ENCODE results near the gene MTSS2. TPM values are rescaled to one million over a fixed set of nuclear protein-coding genes. Genes with fewer than 3 reads are reported as not detected.

The MTSS2 gene
- total RNA-seq, 3 donors from 2014 or later (not counting 1 experiment from before 2014, with no cell fraction given): 3.8 to 8.8 (median 4.4) TPM

GRCh38 chr16:70724146-70725023 lies 38.5 kb upstream of the MTSS2 start:
- intact Hi-C loops (cut with micrococcal nuclease): no loop called here
- no peaks in the 10 kb centered on the region for H3K9me3 Mint-ChIP-seq
- 98% methylated on average over 15 of the region's 15 CpGs for WGBS (ENCODE audit: insufficient coverage)

GRCh38 chr16:70723740-70724145 lies 37.9 kb upstream of the MTSS2 start:
- no peak overlapping the region for H3K27ac ChIP-seq (ENCODE audit: low read length)
- DNase-seq (no peak), ATAC-seq (no peak)
- no peaks in the 10 kb centered on the region for H3K9me3 Mint-ChIP-seq
- no peaks in the 10 kb centered on the region for H3K27me3 Mint-ChIP-seq (ENCODE audit: low read depth in 2 of 2)
- H3K4me1 Mint-ChIP-seq: peaks cover 0 to 6% of the 10 kb centered on the region in 2 donors
- TF ChIP-seq, protein P1, sequence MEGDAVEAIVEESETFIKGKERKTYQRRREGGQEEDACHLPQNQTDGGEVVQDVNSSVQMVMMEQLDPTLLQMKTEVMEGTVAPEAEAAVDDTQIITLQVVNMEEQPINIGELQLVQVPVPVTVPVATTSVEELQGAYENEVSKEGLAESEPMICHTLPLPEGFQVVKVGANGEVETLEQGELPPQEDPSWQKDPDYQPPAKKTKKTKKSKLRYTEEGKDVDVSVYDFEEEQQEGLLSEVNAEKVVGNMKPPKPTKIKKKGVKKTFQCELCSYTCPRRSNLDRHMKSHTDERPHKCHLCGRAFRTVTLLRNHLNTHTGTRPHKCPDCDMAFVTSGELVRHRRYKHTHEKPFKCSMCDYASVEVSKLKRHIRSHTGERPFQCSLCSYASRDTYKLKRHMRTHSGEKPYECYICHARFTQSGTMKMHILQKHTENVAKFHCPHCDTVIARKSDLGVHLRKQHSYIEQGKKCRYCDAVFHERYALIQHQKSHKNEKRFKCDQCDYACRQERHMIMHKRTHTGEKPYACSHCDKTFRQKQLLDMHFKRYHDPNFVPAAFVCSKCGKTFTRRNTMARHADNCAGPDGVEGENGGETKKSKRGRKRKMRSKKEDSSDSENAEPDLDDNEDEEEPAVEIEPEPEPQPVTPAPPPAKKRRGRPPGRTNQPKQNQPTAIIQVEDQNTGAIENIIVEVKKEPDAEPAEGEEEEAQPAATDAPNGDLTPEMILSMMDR (IDR thresholded peaks at IDR 0.05): no peak
- H3K36me3 Mint-ChIP-seq: peaks cover 7% of the 10 kb centered on the region
- no peaks in the 10 kb centered on the region for H3K4me1 ChIP-seq (ENCODE audit: control insufficient read depth, insufficient read depth, low read length)
- no peak overlapping the region for H3K27ac Mint-ChIP-seq
- 83% methylated on average over 6 of the region's 6 CpGs for WGBS (ENCODE audit: insufficient coverage)
- no peaks in the 10 kb centered on the region for H3K27me3 ChIP-seq (ENCODE audit: control insufficient read depth, insufficient read depth, low read length)
- no peaks in the 10 kb centered on the region for H3K9me3 ChIP-seq (ENCODE audit: control insufficient read depth, insufficient read depth, low read length)
- peaks cover 12% of the 10 kb centered on the region for H3K36me3 ChIP-seq (ENCODE audit: control insufficient read depth, insufficient read depth, low read length)
- intact Hi-C loops (cut with micrococcal nuclease): no loop called here
- no peak overlapping the region for H3K4me3 ChIP-seq (ENCODE audit: low read length)
- H3K4me3 Mint-ChIP-seq: no peak overlapping the region

More at GRCh38 chr16:70724146-70725023, 38.5 kb upstream of the MTSS2 start:
- ATAC-seq: no peak
- Mint-ChIP-seq H3K4me3 (no peak overlapping the region), H3K27me3 (ENCODE audit: low read depth in 2 of 2) (no peaks in the 10 kb centered on the region), H3K27ac (no peak overlapping the region), H3K36me3 (peaks cover 7% of the 10 kb centered on the region), H3K4me1 (peaks cover 0 to 6% of the 10 kb centered on the region in 2 donors)
- no peak overlapping the region for H3K4me3 ChIP-seq (ENCODE audit: low read length)
- H3K9me3 ChIP-seq (ENCODE audit: control insufficient read depth, insufficient read depth, low read length): no peaks in the 10 kb centered on the region
- H3K27me3 ChIP-seq (ENCODE audit: control insufficient read depth, insufficient read depth, low read length): no peaks in the 10 kb centered on the region
- H3K4me1 ChIP-seq (ENCODE audit: control insufficient read depth, insufficient read depth, low read length): no peaks in the 10 kb centered on the region
- H3K27ac ChIP-seq (ENCODE audit: low read length): no peak overlapping the region
- no peak for DNase-seq
- TF ChIP-seq, protein P1 (IDR thresholded peaks at IDR 0.05): no peak
- peaks cover 15% of the 10 kb centered on the region for H3K36me3 ChIP-seq (ENCODE audit: control insufficient read depth, insufficient read depth, low read length)

GRCh38 chr16:70721202-70721963 lies 35.5 kb upstream of the MTSS2 start:
- H3K27ac Mint-ChIP-seq: no peak overlapping the region
- no peak overlapping the region for H3K4me3 Mint-ChIP-seq
- Histone ChIP-seq H3K36me3 (ENCODE audit: control insufficient read depth, insufficient read depth, low read length) (peaks cover 7% of the 10 kb centered on the region), H3K27ac (ENCODE audit: low read length) (no peak overlapping the region), H3K9me3 (ENCODE audit: control insufficient read depth, insufficient read depth, low read length) (no peaks in the 10 kb centered on the region), H3K4me3 (ENCODE audit: low read length) (no peak overlapping the region), H3K27me3 (ENCODE audit: control insufficient read depth, insufficient read depth, low read length) (no peaks in the 10 kb centered on the region), H3K4me1 (ENCODE audit: control insufficient read depth, insufficient read depth, low read length) (no peaks in the 10 kb centered on the region)
- TF ChIP-seq, protein P1 (IDR thresholded peaks at IDR 0.05): no peak
- 92% methylated on average over 18 of the region's 18 CpGs for WGBS (ENCODE audit: insufficient coverage)
- peaks cover 0 to 6% of the 10 kb centered on the region in 2 donors for H3K4me1 Mint-ChIP-seq
- no peaks in the 10 kb centered on the region for H3K27me3 Mint-ChIP-seq (ENCODE audit: low read depth in 2 of 2)
- ATAC-seq (no peak), DNase-seq (no peak)
- intact Hi-C loops (cut with micrococcal nuclease): no loop called here
- H3K9me3 Mint-ChIP-seq: no peaks in the 10 kb centered on the region
- H3K36me3 Mint-ChIP-seq: peaks cover 7% of the 10 kb centered on the region
